Mucosa of rectum (tissue), 2 donors: Measurements from ENCODE around the gene NECAB2.

Experiments
- H3K27ac ChIP-seq, 2 donors: one replicate each; pipeline ENCODE4 v1.7.0; 2013; ENCODE audit warnings: inconsistent platforms in 2 of 2, low read depth in 2 of 2, low read length in 2 of 2
- H3K27me3 ChIP-seq, 2 donors: one replicate each; pipeline ENCODE4 v1.7.0; 2013; ENCODE audit warnings: low read length in 2 of 2; ENCODE audit not compliant: control insufficient read depth in 2 of 2, insufficient read depth in 2 of 2
- H3K36me3 ChIP-seq, 2 donors: one replicate each; pipeline ENCODE4 v1.7.0; 2013; ENCODE audit warnings: low read length in 2 of 2; ENCODE audit not compliant: control insufficient read depth in 2 of 2, insufficient read depth in 2 of 2
- H3K4me1 ChIP-seq, 2 donors: one replicate each; pipeline ENCODE4 v1.7.0; 2013; ENCODE audit warnings: low read length in 2 of 2, mild to moderate bottlenecking in 1 of 2; ENCODE audit not compliant: control insufficient read depth in 2 of 2, insufficient read depth in 2 of 2
- H3K4me3 ChIP-seq, 2 donors: one replicate each; pipeline ENCODE4 v1.7.0; 2013; ENCODE audit warnings: low read length in 2 of 2
- H3K9ac ChIP-seq, 2 donors: one replicate each; pipeline ENCODE4 v1.7.0; 2013; ENCODE audit warnings: low read length in 2 of 2, low read depth in 1 of 2, mild to moderate bottlenecking in 1 of 2
- H3K9me3 ChIP-seq, 2 donors: one replicate each; pipeline ENCODE4 v1.7.0; 2013; ENCODE audit warnings: low read length in 2 of 2; ENCODE audit not compliant: control insufficient read depth in 2 of 2
- donor health status: healthy.
- donor health status: Normal muscosa, but diverticular disease.

NECAB2 gene

GRCh38 chr16:84049403-84050060, 81.5 kb downstream of the NECAB2 start:
- H3K4me1 ChIP-seq = no peaks in the 10 kb centered on the region
- no peak overlapping the region for H3K9ac ChIP-seq
- H3K36me3 ChIP-seq = peaks cover 26 to 28% of the 10 kb centered on the region in 2 donors
- no peak overlapping the region for H3K4me3 ChIP-seq
- H3K27me3 ChIP-seq = peaks cover 0 to 3% of the 10 kb centered on the region in 2 donors
- H3K9me3 ChIP-seq = no peaks in the 10 kb centered on the region
- H3K27ac ChIP-seq = no peak overlapping the region

- H3K36me3 ChIP-seq = peaks cover 34 to 36% of the 10 kb centered on the region in 2 donors
- no peak overlapping the region for H3K27ac ChIP-seq
- no peak overlapping the region for H3K4me3 ChIP-seq
- no peaks in the 10 kb centered on the region for H3K9me3 ChIP-seq
- H3K9ac ChIP-seq = no peak overlapping the region
- no peaks in the 10 kb centered on the region for H3K4me1 ChIP-seq
- H3K27me3 ChIP-seq = no peaks in the 10 kb centered on the region
Measured at GRCh38 chr16:84050316-84050715, 82.3 kb downstream of the NECAB2 start.

- Histone ChIP-seq H3K27ac (no peak overlapping the region), H3K9me3 (no peaks in the 10 kb centered on the region), H3K36me3 (peaks cover 51 to 53% of the 10 kb centered on the region in 2 donors), H3K27me3 (no peaks in the 10 kb centered on the region), H3K9ac (no peak overlapping the region), H3K4me3 (no peak overlapping the region), H3K4me1 (no peaks in the 10 kb centered on the region)
Measured at GRCh38 chr16:84052071-84052622, 84.1 kb downstream of the NECAB2 start.
